GM21576 (cell line): ENCODE results near the gene VWCE.

Experiments used
- ATAC-seq: cut with Tn5 transposase; IDR thresholded peaks from one replicate; pipeline ENCODE4 v1.9.1; 2021; ENCODE audit warnings: mild to moderate bottlenecking, moderate library complexity; ENCODE audit not compliant: unreplicated experiment

VWCE gene

GRCh38 chr11:61287338-61287977 is 7.7 kb downstream of the VWCE start:
- no peak for ATAC-seq

GRCh38 chr11:61283613-61284012 is 11.5 kb downstream of the VWCE start:
- ATAC-seq: no peak

GRCh38 chr11:61281581-61282250 is 13.4 kb downstream of the VWCE start:
- no peak for ATAC-seq

- ATAC-seq: no peak
Measured at GRCh38 chr11:61280883-61281580, 14.1 kb downstream of the VWCE start.

GRCh38 chr11:61279934-61280659 is 15.0 kb downstream of the VWCE start:
- no peak for ATAC-seq

- ATAC-seq: no peak
Measured at GRCh38 chr11:61278001-61278470, 17.1 kb downstream of the VWCE start.

GRCh38 chr11:61277186-61278000 is 17.7 kb downstream of the VWCE start:
- ATAC-seq: no peak

- no peak for ATAC-seq
Measured at GRCh38 chr11:61275191-61275590, 19.9 kb downstream of the VWCE start.

- ATAC-seq: no peak
Measured at GRCh38 chr11:61274084-61274483, 21.0 kb downstream of the VWCE start.

GRCh38 chr11:61273178-61274078 is 21.7 kb downstream of the VWCE start:
- ATAC-seq: no peak

- ATAC-seq: no peak
Measured at GRCh38 chr11:61272731-61273130, 22.4 kb downstream of the VWCE start.

GRCh38 chr11:61270354-61271076 is 24.6 kb downstream of the VWCE start:
- no peak for ATAC-seq

- ATAC-seq: no peak
Measured at GRCh38 chr11:61268588-61269250, 26.4 kb downstream of the VWCE start.

- ATAC-seq: no peak
Measured at GRCh38 chr11:61267437-61267841, 27.7 kb downstream of the VWCE start.

GRCh38 chr11:61266602-61267001 is 28.5 kb downstream of the VWCE start:
- no peak for ATAC-seq

GRCh38 chr11:61265357-61265756 is 29.8 kb downstream of the VWCE start:
- no peak for ATAC-seq

GRCh38 chr11:61264795-61265194 is 30.3 kb downstream of the VWCE start:
- ATAC-seq: no peak

GRCh38 chr11:61264371-61264770 is 30.7 kb downstream of the VWCE start:
- no peak for ATAC-seq
